ENCODE results near the gene RPS6KA2. TPM values are rescaled to one million over a fixed set of nuclear protein-coding genes. Genes with fewer than 3 reads are reported as not detected.

Gene RPS6KA2
- total and polyA plus RNA-seq, 2 donors (not counting 1 experiment from before 2014, with no cell fraction given), result 2.2 to 16.0 TPM

DNA sequence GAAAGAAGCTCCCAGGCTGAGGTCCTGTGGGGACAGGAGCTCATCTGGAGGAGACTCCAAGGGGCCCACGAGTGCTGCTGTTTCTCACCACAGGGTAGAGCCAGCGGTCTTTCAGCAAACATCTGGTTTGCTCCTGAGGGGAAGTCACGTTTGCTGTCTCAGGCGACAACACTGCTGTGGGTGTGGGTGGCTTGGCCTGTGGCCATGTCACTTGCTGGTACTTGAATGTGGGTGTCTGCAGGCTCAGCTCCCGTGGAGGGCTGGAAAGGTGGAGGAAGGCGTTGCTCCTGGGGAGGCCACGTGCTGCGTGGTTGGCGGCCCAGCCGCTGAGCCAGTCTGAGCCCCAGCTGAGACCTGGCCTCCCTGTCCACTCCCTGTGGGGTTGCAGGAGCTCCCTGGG, 191.5 kb downstream of the RPS6KA2 start:
- Histone ChIP-seq H3K9me3 (ENCODE audit: control extremely low read depth in 1 of 3, control insufficient read depth in 2 of 3, insufficient read depth in 1 of 3, low read length in 2 of 3) (no peaks in the 10 kb centered on the region), H3K36me3 (replicated peaks in 1 of 2; ENCODE audit: control extremely low read depth in 1 of 2, control insufficient read depth in 1 of 2, extremely low read depth in 1 of 2, insufficient read depth in 2 of 2, low read length in 1 of 2) (peaks cover 0 to 1% of the 10 kb centered on the region in 2 experiments), H4K20me1 (ENCODE audit: control insufficient read depth, insufficient read depth, low read length, poor library complexity, severe bottlenecking) (no peaks in the 10 kb centered on the region), H3K4me2 (replicated peaks; ENCODE audit: low read depth, low read length, poor library complexity, severe bottlenecking) (no peak overlapping the region), H2AFZ (ENCODE audit: insufficient read depth, low read depth, low read length, poor library complexity, severe bottlenecking) (no peak overlapping the region), H3K9ac (ENCODE audit: low read length) (no peak overlapping the region), H3K79me2 (ENCODE audit: control insufficient read depth, insufficient read depth, low read length) (no peaks in the 10 kb centered on the region), H3K27me3 (replicated peaks in 1 of 4; ENCODE audit: control extremely low read depth in 1 of 4, control insufficient read depth in 3 of 4, insufficient read depth in 4 of 4, low read length in 3 of 4) (peaks cover 0 to 15% (median 5%) of the 10 kb centered on the region in 4 experiments), H3K27ac (ENCODE audit: low read length in 2 of 2) (no peak overlapping the region), H3K4me1 (ENCODE audit: control insufficient read depth in 2 of 2, insufficient read depth in 2 of 2, low read length in 2 of 2) (peaks cover 0 to 4% of the 10 kb centered on the region in 2 donors), H3K4me3 (ENCODE audit: control extremely low read depth in 1 of 5, extremely low read depth in 1 of 5, insufficient read depth in 1 of 5, low read depth in 2 of 5, low read length in 4 of 5) (no peak overlapping the region)
- ATAC-seq (ENCODE audit: low read depth), result no peak
- WGBS (ENCODE audit: insufficient coverage), result 7% methylated on average over 10 of the region's 10 CpGs
- H3K9me3 Mint-ChIP-seq (ENCODE audit: insufficient read depth), result no peaks in the 10 kb centered on the region
- no peak overlapping the region for H3K4me3 Mint-ChIP-seq
- intact Hi-C loops (cut with micrococcal nuclease), result no loop called here
- ChIA-PET CTCF (no interaction called here), POLR2A (no interaction called here)
- TF ChIP-seq, protein P1, sequence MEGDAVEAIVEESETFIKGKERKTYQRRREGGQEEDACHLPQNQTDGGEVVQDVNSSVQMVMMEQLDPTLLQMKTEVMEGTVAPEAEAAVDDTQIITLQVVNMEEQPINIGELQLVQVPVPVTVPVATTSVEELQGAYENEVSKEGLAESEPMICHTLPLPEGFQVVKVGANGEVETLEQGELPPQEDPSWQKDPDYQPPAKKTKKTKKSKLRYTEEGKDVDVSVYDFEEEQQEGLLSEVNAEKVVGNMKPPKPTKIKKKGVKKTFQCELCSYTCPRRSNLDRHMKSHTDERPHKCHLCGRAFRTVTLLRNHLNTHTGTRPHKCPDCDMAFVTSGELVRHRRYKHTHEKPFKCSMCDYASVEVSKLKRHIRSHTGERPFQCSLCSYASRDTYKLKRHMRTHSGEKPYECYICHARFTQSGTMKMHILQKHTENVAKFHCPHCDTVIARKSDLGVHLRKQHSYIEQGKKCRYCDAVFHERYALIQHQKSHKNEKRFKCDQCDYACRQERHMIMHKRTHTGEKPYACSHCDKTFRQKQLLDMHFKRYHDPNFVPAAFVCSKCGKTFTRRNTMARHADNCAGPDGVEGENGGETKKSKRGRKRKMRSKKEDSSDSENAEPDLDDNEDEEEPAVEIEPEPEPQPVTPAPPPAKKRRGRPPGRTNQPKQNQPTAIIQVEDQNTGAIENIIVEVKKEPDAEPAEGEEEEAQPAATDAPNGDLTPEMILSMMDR (IDR thresholded peaks at IDR 0.05), result no peak
- TF ChIP-seq EZH2 (IDR thresholded peaks at IDR 0.05; ENCODE audit: borderline replicate concordance, insufficient read depth, low read depth, low read length, poor library complexity, severe bottlenecking), result no peak
- DNase-seq, result no peak
- H3K27me3 Mint-ChIP-seq, result peaks cover 25% of the 10 kb centered on the region
- H3K4me1 Mint-ChIP-seq, result no peaks in the 10 kb centered on the region
- H3K27ac Mint-ChIP-seq, result no peak overlapping the region

DNA sequence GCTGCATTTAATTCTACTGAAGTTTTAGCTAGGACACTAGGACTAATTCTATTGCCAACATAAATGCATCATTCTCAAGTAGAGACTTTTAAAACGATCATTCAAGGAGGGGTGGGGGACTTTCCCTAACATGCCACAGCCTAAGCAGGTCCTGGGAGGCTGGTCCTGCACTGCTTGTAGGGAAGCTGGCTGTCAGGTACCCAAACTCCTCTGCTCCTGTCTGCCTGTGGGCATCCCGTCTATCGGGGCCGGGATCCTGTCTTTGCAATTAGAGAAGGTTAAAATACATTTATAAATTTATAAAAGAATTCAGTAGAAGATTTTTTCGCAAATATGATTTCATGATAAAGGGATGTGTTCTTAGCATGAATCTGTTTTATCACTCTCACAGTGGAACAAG, 192.7 kb downstream of the RPS6KA2 start:
- no peaks in the 10 kb centered on the region for H3K4me1 Mint-ChIP-seq
- TF ChIP-seq EZH2 (IDR thresholded peaks at IDR 0.05; ENCODE audit: borderline replicate concordance, insufficient read depth, low read depth, low read length, poor library complexity, severe bottlenecking), result no peak
- TF ChIP-seq, protein P1 (IDR thresholded peaks at IDR 0.05), result no peak
- DNase-seq (no peak), ATAC-seq (ENCODE audit: low read depth) (no peak)
- Histone ChIP-seq H2AFZ (ENCODE audit: insufficient read depth, low read depth, low read length, poor library complexity, severe bottlenecking) (no peak overlapping the region), H3K4me1 (ENCODE audit: control insufficient read depth in 2 of 2, insufficient read depth in 2 of 2, low read length in 2 of 2) (no peaks in the 10 kb centered on the region), H3K79me2 (ENCODE audit: control insufficient read depth, insufficient read depth, low read length) (no peaks in the 10 kb centered on the region), H3K36me3 (replicated peaks in 1 of 2; ENCODE audit: control extremely low read depth in 1 of 2, control insufficient read depth in 1 of 2, extremely low read depth in 1 of 2, insufficient read depth in 2 of 2, low read length in 1 of 2) (peaks cover 0 to 1% of the 10 kb centered on the region in 2 experiments), H3K4me2 (replicated peaks; ENCODE audit: low read depth, low read length, poor library complexity, severe bottlenecking) (no peak overlapping the region), H4K20me1 (ENCODE audit: control insufficient read depth, insufficient read depth, low read length, poor library complexity, severe bottlenecking) (no peaks in the 10 kb centered on the region), H3K9ac (ENCODE audit: low read length) (no peak overlapping the region), H3K9me3 (ENCODE audit: control extremely low read depth in 1 of 3, control insufficient read depth in 2 of 3, insufficient read depth in 1 of 3, low read length in 2 of 3) (peaks cover 0 to 4% (median 0%) of the 10 kb centered on the region in 3 donors), H3K4me3 (ENCODE audit: control extremely low read depth in 1 of 5, extremely low read depth in 1 of 5, insufficient read depth in 1 of 5, low read depth in 2 of 5, low read length in 4 of 5) (no peak overlapping the region), H3K27ac (ENCODE audit: low read length in 2 of 2) (no peak overlapping the region), H3K27me3 (replicated peaks in 1 of 4; ENCODE audit: control extremely low read depth in 1 of 4, control insufficient read depth in 3 of 4, insufficient read depth in 4 of 4, low read length in 3 of 4) (peaks cover 0 to 8% (median 3%) of the 10 kb centered on the region in 4 experiments)
- H3K27ac Mint-ChIP-seq, result no peak overlapping the region
- ChIA-PET CTCF (no interaction called here), POLR2A (no interaction called here)
- H3K27me3 Mint-ChIP-seq, result peaks cover 14% of the 10 kb centered on the region
- no peak overlapping the region for H3K4me3 Mint-ChIP-seq
- WGBS (ENCODE audit: insufficient coverage), result no CpG with 5 or more reads among the region's 5 CpGs
- no peaks in the 10 kb centered on the region for H3K9me3 Mint-ChIP-seq (ENCODE audit: insufficient read depth)
- intact Hi-C loops (cut with micrococcal nuclease), result no loop called here

Data from B cell (primary cell).